ENCODE data around the gene PELI1.

- TF ChIP-seq TAF1 (IDR thresholded peaks at IDR 0.05; ENCODE audit: low read depth) (no peak), YY1 (IDR thresholded peaks at IDR 0.05; ENCODE audit: low read depth) (no peak), EGR1 (IDR thresholded peaks at IDR 0.05) (no peak), RAD21 (IDR thresholded peaks at IDR 0.05; ENCODE audit: low read depth) (no peak), CEBPB (IDR thresholded peaks at IDR 0.05) (no peak), EP300 (IDR thresholded peaks at IDR 0.05; ENCODE audit: borderline replicate concordance) (no peak), MAX (IDR thresholded peaks at IDR 0.05) (no peak), FOXM1 (IDR thresholded peaks at IDR 0.05; ENCODE audit: borderline replicate concordance, low read depth) (no peak), TEAD4 (IDR thresholded peaks at IDR 0.05) (no peak), ZBTB7A (IDR thresholded peaks at IDR 0.05; ENCODE audit: low read depth) (no peak), REST (IDR thresholded peaks at IDR 0.05; ENCODE audit: low read depth) (no peak), CREB1 (IDR thresholded peaks at IDR 0.05; ENCODE audit: low read depth) (no peak), NFIC (IDR thresholded peaks at IDR 0.05) (no peak)
Measured at GRCh38 chr2:64140665-64141200, 3.5 kb downstream of the PELI1 start.

Measured in Ishikawa (cell line).